Panc1 (cell line): ENCODE results near the gene UVSSA. TPM values are rescaled to one million over a fixed set of nuclear protein-coding genes. Genes with fewer than 3 reads are reported as not detected.

ENCODE experiments used
- ATAC-seq: fragments of 200-7000 bp; cut with Tn5 transposase; 2 replicates; pipeline ENCODE4 v1.9.1; 2020; ENCODE audit warnings: mild to moderate bottlenecking, moderate library complexity
- BruUV-seq: library from RNA; stranded (reverse); fragments of 400-500 nt; replicated peaks from 2 replicates; lab custom pipeline; 2021; lab: Mats Ljungman, UMichigan
- CTCF ChIA-PET: fragments of 300-600 bp; sonication (Branson Sonifier 250); formaldehyde crosslinking; loops from one replicate; lab custom pipeline; 2022; ENCODE audit warnings: antibody characterized with exemption; lab: Charles Lee
- POLR2A ChIA-PET: fragments of 300-600 bp; sonication (Branson Sonifier 250); formaldehyde crosslinking; loops from one replicate; lab custom pipeline; 2022; ENCODE audit warnings: antibody characterized with exemption; lab: Charles Lee
- DNase-seq: peaks from one replicate; pipeline ENCODE4 v3.0.0-alpha.2; 2010; ENCODE audit warnings: low read depth, low spot score
- H3K27ac ChIP-seq: 2 replicates; pipeline ENCODE4 v1.5.1; 2011; ENCODE audit warnings: mild to moderate bottlenecking, low read length, inconsistent platforms
- H3K27me3 ChIP-seq: fragments of 200-500 bp; sonication (Bioruptor generic); 2 replicates; pipeline ENCODE4 v1.6.0; 2014; ENCODE audit warnings: low read length, inconsistent platforms; ENCODE audit not compliant: control insufficient read depth, insufficient read depth
- H3K36me3 ChIP-seq: fragments of 200-500 bp; sonication (Bioruptor generic); 2 replicates; pipeline ENCODE4 v1.5.1; 2014; ENCODE audit warnings: inconsistent platforms, mild to moderate bottlenecking, low read length, moderate library complexity; ENCODE audit not compliant: control insufficient read depth, insufficient read depth
- H3K4me1 ChIP-seq: 2 replicates; pipeline ENCODE4 v1.5.1; 2011; ENCODE audit warnings: inconsistent platforms, mild to moderate bottlenecking, low read length, moderate library complexity; ENCODE audit not compliant: control insufficient read depth, insufficient read depth
- H3K4me3 ChIP-seq, 2 experiments: 2 replicates each; pipeline ENCODE4 v1.5.1; 2011 to 2012; ENCODE audit warnings: low read depth in 2 of 2, low read length in 2 of 2, mild to moderate bottlenecking in 2 of 2, inconsistent platforms in 1 of 2, moderate library complexity in 1 of 2
- H3K9me3 ChIP-seq: fragments of 200-500 bp; sonication (Bioruptor generic); 2 replicates; pipeline ENCODE4 v1.5.1; 2014; ENCODE audit warnings: low read depth, mild to moderate bottlenecking, inconsistent platforms, low read length, moderate library complexity; ENCODE audit not compliant: control insufficient read depth, insufficient read depth
- CTCF ChIP-seq: fragments of 450-650 bp; IDR thresholded peaks from 2 replicates; pipeline ENCODE4 v1.5.1; 2017; ENCODE audit warnings: mild to moderate bottlenecking
- POLR2AphosphoS5 ChIP-seq: IDR thresholded peaks from 2 replicates; pipeline ENCODE4 v1.6.1; 2012; ENCODE audit warnings: mild to moderate bottlenecking, low read depth, low read length, moderate library complexity
- REST ChIP-seq, 2 experiments: IDR thresholded peaks; 2 replicates each; pipeline ENCODE4 v1.6.1; 2011 to 2012; ENCODE audit warnings: low read depth in 2 of 2, control low read depth in 1 of 2, low read length in 1 of 2, mild to moderate bottlenecking in 1 of 2, moderate library complexity in 1 of 2; ENCODE audit not compliant: insufficient read depth in 1 of 2
- SIN3A ChIP-seq: IDR thresholded peaks from 2 replicates; pipeline ENCODE4 v1.6.1; 2012; ENCODE audit warnings: low read depth, mild to moderate bottlenecking, low read length, moderate library complexity, borderline replicate concordance; ENCODE audit not compliant: insufficient read depth
- TCF7L2 ChIP-seq: IDR thresholded peaks from 2 replicates; pipeline ENCODE4 v1.6.1; 2011; ENCODE audit warnings: mild to moderate bottlenecking, low read depth, low read length, inconsistent platforms
- in situ Hi-C: cut with HindIII; loops from 2 replicates; pipeline ENCODE4 v1.10.0; 2016; ENCODE audit warnings: low sequenced_read_pairs, low pct_unique_long_range_greater_than_20kb
- intact Hi-C: fragments of 100-400 bp; cut with micrococcal nuclease; formaldehyde crosslinking; loops from one replicate; pipeline ENCODE4 v1.10.0; 2022; ENCODE audit not compliant: unreplicated experiment
- total RNA-seq: library from RNA; stranded (reverse); gene quantifications from one replicate; pipeline ENCODE4 v1.2.1, GENCODE V29; 2021; ENCODE audit not compliant: unreplicated experiment

Gene UVSSA
- total RNA-seq, 1 experiment from 2014 or later = 23.4 TPM

- TF ChIP-seq TCF7L2 (no peak), REST (IDR thresholded peaks at IDR 0.05; ENCODE audit: insufficient read depth in 1 of 2, low read depth in 2 of 2, low read length in 1 of 2) (no peak), SIN3A (no peak), CTCF (no peak)
- Histone ChIP-seq H3K27ac (no peak overlapping the region), H3K27me3 (no peaks in the 10 kb centered on the region), H3K4me1 (no peaks in the 10 kb centered on the region), H3K9me3 (no peaks in the 10 kb centered on the region), H3K4me3 (no peak overlapping the region), H3K36me3 (no peaks in the 10 kb centered on the region)
- in situ Hi-C loops = no loop called here
- ChIA-PET CTCF (no interaction called here), POLR2A (no interaction called here)
- DNase-seq (no peak), ATAC-seq (no peak)
- intact Hi-C loops = no loop called here
- no TSS peak for BruUV-seq
These were observed 29.6 kb upstream of the UVSSA start for GRCh38 chr4:1317177-1318045.

- Histone ChIP-seq H3K36me3 (no peaks in the 10 kb centered on the region), H3K27me3 (no peaks in the 10 kb centered on the region), H3K4me1 (no peaks in the 10 kb centered on the region), H3K9me3 (no peaks in the 10 kb centered on the region), H3K27ac (no peak overlapping the region), H3K4me3 (no peak overlapping the region)
- in situ Hi-C loops (no loop called here), intact Hi-C loops (no loop called here)
- ATAC-seq (no peak), DNase-seq (no peak)
- ChIA-PET POLR2A (no interaction called here), CTCF (no interaction called here)
- no TSS peak for BruUV-seq
- TF ChIP-seq POLR2AphosphoS5 (no peak), REST (IDR thresholded peaks at IDR 0.05; ENCODE audit: insufficient read depth in 1 of 2, low read depth in 2 of 2, low read length in 1 of 2) (no peak), CTCF (no peak), SIN3A (no peak), TCF7L2 (no peak)
These were observed 29.0 kb upstream of the UVSSA start for GRCh38 chr4:1318046-1318375.
